ENCODE results near the gene GAGE12J. TPM values are rescaled to one million over a fixed set of nuclear protein-coding genes. Genes with fewer than 3 reads are reported as not detected.
"Not testable (repeated sequence)": the region's sequence is repeated elsewhere in the genome, so short reads cannot be mapped to it uniquely, and the experiment has no call there.

GAGE12J gene
- polyA plus RNA-seq, 3 donors from 2014 or later, result not detected

DNA sequence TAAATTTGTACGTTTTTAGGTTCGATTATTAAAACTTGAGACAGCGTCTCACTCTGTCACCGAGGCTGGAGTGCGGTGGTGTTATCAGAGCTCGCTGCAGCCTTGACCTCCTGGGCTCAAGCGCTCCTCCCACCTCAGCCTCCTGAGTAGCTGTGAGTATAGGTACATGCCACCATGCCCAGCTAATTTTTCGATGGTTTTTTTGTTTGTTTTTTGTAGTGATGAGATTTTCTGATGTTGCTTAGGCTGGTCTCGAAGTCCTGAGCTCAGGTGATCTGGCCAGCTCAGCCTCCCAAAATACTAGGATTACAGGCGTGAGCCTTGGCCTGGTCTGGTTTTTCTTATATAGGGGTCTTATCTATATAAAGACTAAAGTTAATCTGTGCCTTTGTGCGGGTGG is 8.6 kb downstream of the GAGE12J start:
- not testable (repeated sequence) for DNase-seq; H3K9me3 Mint-ChIP-seq; H3K27ac Mint-ChIP-seq; H3K4me3 Mint-ChIP-seq; H3K4me1 Mint-ChIP-seq; H3K36me3 Mint-ChIP-seq; H3K27me3 Mint-ChIP-seq (ENCODE audit: low read depth in 3 of 3)

DNA sequence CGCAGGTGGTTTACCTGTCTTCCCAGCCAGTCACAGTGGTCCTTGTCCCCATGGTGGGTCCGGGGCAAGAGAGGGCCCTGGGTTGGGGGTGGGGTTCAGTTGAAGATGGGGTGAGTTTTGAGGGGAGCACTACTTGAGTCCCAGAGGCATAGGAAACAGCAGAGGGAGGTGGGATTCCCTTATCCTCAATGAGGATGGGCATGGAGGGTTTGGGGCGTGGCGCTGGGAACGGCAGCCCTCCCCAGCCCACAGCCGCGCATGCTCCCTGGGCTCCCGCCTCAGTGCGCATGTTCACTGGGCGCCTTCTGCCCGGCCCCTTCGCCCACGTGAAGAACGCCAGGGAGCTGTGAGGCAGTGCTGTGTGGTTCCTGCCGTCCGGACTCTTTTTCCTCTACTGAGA is 9.4 kb downstream of the GAGE12J start, which contains the start of gene GAGE13:
Gene GAGE13, plus strand, starts transcription at position 301 of the 400 bp plus-strand sequence. CDS start 1,156 bp downstream, outside the sequence.
- not testable (repeated sequence) for H3K27ac Mint-ChIP-seq; H3K4me1 Mint-ChIP-seq; DNase-seq; H3K27me3 Mint-ChIP-seq (ENCODE audit: low read depth in 3 of 3); H3K4me3 Mint-ChIP-seq; H3K36me3 Mint-ChIP-seq; H3K9me3 Mint-ChIP-seq

- H3K27ac Mint-ChIP-seq; H3K4me1 Mint-ChIP-seq; DNase-seq; H3K9me3 Mint-ChIP-seq; H3K27me3 Mint-ChIP-seq (ENCODE audit: low read depth in 3 of 3); H3K36me3 Mint-ChIP-seq; H3K4me3 Mint-ChIP-seq: not testable (repeated sequence)
These were observed 10.0 kb downstream of the GAGE12J start for GRCh38 chrX:49331841-49332240.

- H3K9me3 Mint-ChIP-seq, H3K4me1 Mint-ChIP-seq: not testable (repeated sequence)
These were observed 19.6 kb downstream of the GAGE12J start for GRCh38 chrX:49341449-49341848.

DNA sequence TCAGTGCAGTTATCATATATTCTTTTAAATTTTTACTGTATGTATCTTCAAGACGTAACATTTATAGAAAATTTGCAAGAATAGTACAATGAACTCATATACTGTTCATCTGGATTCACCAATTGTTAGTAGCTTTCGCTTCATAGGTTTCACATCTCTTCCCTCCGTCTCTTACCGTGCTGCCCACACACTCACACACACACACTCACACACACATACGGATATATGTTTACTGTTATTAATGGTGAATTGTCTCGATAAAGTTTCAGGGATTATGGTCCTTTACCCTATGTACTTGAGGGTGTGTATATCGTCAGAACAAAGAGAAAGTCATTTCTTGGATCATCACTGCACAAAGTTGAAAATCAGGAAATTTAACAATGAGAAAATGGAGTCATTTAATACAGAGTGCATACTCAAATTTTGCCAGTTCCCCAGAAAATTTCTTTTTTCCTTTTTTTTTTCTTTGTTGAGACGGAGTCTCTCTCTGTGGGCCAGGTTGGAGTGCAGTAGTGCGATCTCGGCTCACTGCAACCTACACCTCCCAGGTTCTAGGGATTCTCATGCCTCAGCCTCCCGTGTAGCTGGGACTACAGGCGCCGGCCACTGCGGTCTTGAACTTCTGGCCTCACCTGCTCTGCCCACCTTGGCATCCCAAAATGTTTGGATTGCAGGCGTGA is 22.8 kb downstream of the GAGE12J start:
- not testable (repeated sequence) for DNase-seq; H3K27me3 Mint-ChIP-seq (ENCODE audit: low read depth in 3 of 3); H3K27ac Mint-ChIP-seq; H3K36me3 Mint-ChIP-seq; H3K4me3 Mint-ChIP-seq; H3K4me1 Mint-ChIP-seq; H3K9me3 Mint-ChIP-seq

More at GRCh38 chrX:49341449-49341848, 19.6 kb downstream of the GAGE12J start:
- not testable (repeated sequence) for H3K36me3 Mint-ChIP-seq; H3K4me3 Mint-ChIP-seq; H3K27ac Mint-ChIP-seq; H3K27me3 Mint-ChIP-seq (ENCODE audit: low read depth in 3 of 3); DNase-seq

DNA sequence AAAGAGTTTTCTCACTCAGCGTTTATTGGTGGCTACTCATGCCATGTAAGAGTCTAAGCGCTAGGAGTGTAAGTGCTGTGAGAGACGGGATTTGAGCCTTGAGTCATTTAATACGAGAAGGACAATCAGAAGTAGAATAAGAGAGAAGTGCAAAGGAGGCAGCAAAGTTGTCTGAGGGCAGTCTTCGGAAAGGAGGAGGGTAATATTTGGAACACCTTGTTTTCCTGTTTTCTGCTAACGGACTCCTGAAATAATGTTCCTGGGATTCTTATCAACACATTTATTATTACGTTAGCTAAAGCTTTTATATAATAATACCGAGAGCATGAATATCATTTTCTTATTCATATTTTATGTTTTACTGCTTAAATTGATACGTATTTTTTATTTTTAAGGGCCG is 23.6 kb downstream of the GAGE12J start:
- DNase-seq; H3K27ac Mint-ChIP-seq; H3K9me3 Mint-ChIP-seq; H3K27me3 Mint-ChIP-seq (ENCODE audit: low read depth in 3 of 3); H3K4me1 Mint-ChIP-seq; H3K4me3 Mint-ChIP-seq; H3K36me3 Mint-ChIP-seq: not testable (repeated sequence)

GRCh38 chrX:49346150-49346549 is 24.3 kb downstream of the GAGE12J start:
- not testable (repeated sequence) for H3K9me3 Mint-ChIP-seq; DNase-seq; H3K4me3 Mint-ChIP-seq; H3K27ac Mint-ChIP-seq; H3K36me3 Mint-ChIP-seq; H3K27me3 Mint-ChIP-seq (ENCODE audit: low read depth in 3 of 3); H3K4me1 Mint-ChIP-seq

Other genes starting within 250 kb of the GAGE12J start
- 10 to 100 TPM; 27.7 to 66.4 (median 36.3) TPM for gene PRAF2, start 248.0 kb upstream of the GAGE12J start, polyA plus RNA-seq
- 100 to 1,000 TPM; 104 to 105 (median 104) TPM for gene WDR45, start 242.2 kb upstream of the GAGE12J start, polyA plus RNA-seq
- gene GPKOW, start 198.3 kb upstream of the GAGE12J start, polyA plus RNA-seq, result 10 to 100 TPM; 26.3 to 55.3 (median 27.2) TPM
- 1 to 10 TPM in 2 of 3 donors, under 1 TPM in 1; 0.96 to 2.2 (median 1.6) TPM for gene MAGIX, start 159.3 kb upstream of the GAGE12J start, polyA plus RNA-seq
- 10 to 100 TPM; 40.5 to 64.6 (median 45.7) TPM for gene PLP2, start 150.1 kb upstream of the GAGE12J start, polyA plus RNA-seq
- 1 to 10 TPM in 2 of 3 donors, not detected in 1; 2.1 to 4.1 TPM for gene PRICKLE3, start 135.7 kb upstream of the GAGE12J start, polyA plus RNA-seq
- gene SYP, start 121.8 kb upstream of the GAGE12J start, polyA plus RNA-seq, result under 1 TPM in 2 of 3 donors, not detected in 1; 0.29 to 0.43 TPM
- under 1 TPM in 1 of 3 donors, not detected in 2; 0.07 TPM for gene CACNA1F, start 88.7 kb upstream of the GAGE12J start, polyA plus RNA-seq
- 10 to 100 TPM; 21.6 to 29.4 (median 27.0) TPM for gene CCDC22, start 86.6 kb upstream of the GAGE12J start, polyA plus RNA-seq
- gene FOXP3, start 57.3 kb upstream of the GAGE12J start, polyA plus RNA-seq, result under 1 TPM in 2 of 3 donors, not detected in 1; 0.08 to 0.13 TPM
- 1 to 10 TPM; 1.9 to 3.4 (median 2.1) TPM for gene PPP1R3F, start 52.2 kb upstream of the GAGE12J start, polyA plus RNA-seq
- gene GAGE10, start 18.4 kb upstream of the GAGE12J start, polyA plus RNA-seq, result not detected
- not detected for gene GAGE13, start 9.5 kb downstream of the GAGE12J start, polyA plus RNA-seq
- gene GAGE12C, start 210.1 kb downstream of the GAGE12J start, polyA plus RNA-seq, result not detected
- not detected for gene GAGE12D, start 219.7 kb downstream of the GAGE12J start, polyA plus RNA-seq
- not detected for gene GAGE12E, start 229.3 kb downstream of the GAGE12J start, polyA plus RNA-seq
- not detected for gene GAGE12F, start 238.8 kb downstream of the GAGE12J start, polyA plus RNA-seq
- not detected for gene GAGE12G, start 248.4 kb downstream of the GAGE12J start, polyA plus RNA-seq

All from immature natural killer cell (primary cell).